Small intestine (tissue), 7 donors: ENCODE results near the gene ATG4B. TPM values are rescaled to one million over a fixed set of nuclear protein-coding genes. Genes with fewer than 3 reads are reported as not detected.

ENCODE experiments used
- DNase-seq, 2 donors: peaks; one replicate each; pipeline versions ENCODE4 v3.0.0 to v3.0.0-alpha.2; 2013
- FAIRE-seq: peaks from 2 replicates; lab custom pipeline; 2012; peaks lifted over from hg19 to GRCh38; lab: Jason Lieb, UNC
- H3K27ac ChIP-seq, 3 donors: one replicate each; pipeline ENCODE4 v1.5.1; 2013; ENCODE audit warnings: low read length in 2 of 3, mild to moderate bottlenecking in 2 of 3, control low read depth in 1 of 3, inconsistent platforms in 1 of 3, low read depth in 1 of 3, moderate library complexity in 1 of 3
- H3K27me3 ChIP-seq, 3 donors: one replicate each; pipeline ENCODE4 v1.6.1; 2013; ENCODE audit warnings: low read length in 3 of 3, inconsistent platforms in 1 of 3; ENCODE audit not compliant: control insufficient read depth in 3 of 3, insufficient read depth in 3 of 3
- H3K36me3 ChIP-seq, 3 donors: one replicate each; pipeline ENCODE4 v1.6.1; 2013; ENCODE audit warnings: low read length in 3 of 3, inconsistent platforms in 1 of 3, low read depth in 1 of 3, mild to moderate bottlenecking in 1 of 3, moderate library complexity in 1 of 3; ENCODE audit not compliant: control insufficient read depth in 3 of 3, insufficient read depth in 2 of 3
- H3K4me1 ChIP-seq, 3 donors: one replicate each; pipeline ENCODE4 v1.6.1; 2013; ENCODE audit warnings: low read length in 2 of 3, inconsistent platforms in 1 of 3, low read depth in 1 of 3, mild to moderate bottlenecking in 1 of 3, moderate library complexity in 1 of 3; ENCODE audit not compliant: control insufficient read depth in 3 of 3, insufficient read depth in 2 of 3
- H3K4me3 ChIP-seq, 3 donors: one replicate each; pipeline ENCODE4 v1.5.1; 2013; ENCODE audit warnings: low read length in 3 of 3, control low read depth in 1 of 3, inconsistent platforms in 1 of 3, low read depth in 1 of 3, mild to moderate bottlenecking in 1 of 3, moderate library complexity in 1 of 3
- H3K9me3 ChIP-seq, 2 donors: one replicate each; pipeline ENCODE4 v1.6.1; 2013; ENCODE audit warnings: low read depth in 1 of 2, low read length in 1 of 2; ENCODE audit not compliant: control insufficient read depth in 2 of 2, insufficient read depth in 1 of 2
- WGBS, 3 donors: extraction: QIAGEN DNeasy Blood & Tissue Kit; methylation state at CpG; one replicate each; pipeline ENCODE4 v1.1.7; 2013; 5-methylcytosine and 5-hydroxymethylcytosine counted together
- polyA plus RNA-seq, 4 donors: library from polyadenylated mRNA; stranded (reverse) in 3 of 4; unstranded in 1 of 4; fragments of 200-250 nt in 3 of 4; fragments of 120-200 nt in 1 of 4; gene quantifications; one replicate each; pipeline versions ENCODE4 v1.2.1 to v1.2.3, GENCODE V29; 2013
- donor health status: healthy with polysubstance abuse.
- donor health status: control.
- donor health status: control.
- donor health status: Bipolar disorder and iron deficiency.
- donor health status: healthy.

Gene ATG4B
- polyA plus RNA-seq, 4 donors, result 44.2 to 196 (median 85.0) TPM

GRCh38 chr2:241638940-241639339 is 1.4 kb downstream of the ATG4B start:
- Histone ChIP-seq H3K27ac (no peak overlapping the region), H3K9me3 (peaks cover 0 to 6% of the 10 kb centered on the region in 2 donors), H3K36me3 (peaks cover 0 to 25% (median 0%) of the 10 kb centered on the region in 3 donors), H3K4me3 (no peak overlapping the region), H3K4me1 (peaks cover 6 to 8% (median 7%) of the 10 kb centered on the region in 3 donors), H3K27me3 (no peaks in the 10 kb centered on the region)
- WGBS, 3 donors, result 97 to 99% (median 99%) methylated on average over 13 to 14 of the region's 14 CpGs
- FAIRE-seq, result no peak
- no peak for DNase-seq

- FAIRE-seq, result no peak
Observed at GRCh38 chr2:241639385-241639784, 1.9 kb downstream of the ATG4B start.

GRCh38 chr2:241640165-241640795 is 2.8 kb downstream of the ATG4B start:
- FAIRE-seq, result no peak
- WGBS, 3 donors, result 87 to 90% (median 90%) methylated on average over 8 of the region's 8 CpGs
- DNase-seq, result no peak
- H3K9me3 ChIP-seq, result peaks cover 0 to 6% of the 10 kb centered on the region in 2 donors
- no peak overlapping the region for H3K27ac ChIP-seq
- H3K4me1 ChIP-seq, result peaks cover 6 to 8% (median 6%) of the 10 kb centered on the region in 3 donors
- no peak overlapping the region for H3K4me3 ChIP-seq
- peaks cover 0 to 29% (median 0%) of the 10 kb centered on the region in 3 donors for H3K36me3 ChIP-seq
- no peaks in the 10 kb centered on the region for H3K27me3 ChIP-seq

More at GRCh38 chr2:241639385-241639784, 1.9 kb downstream of the ATG4B start:
- Histone ChIP-seq H3K4me3 (no peak overlapping the region), H3K9me3 (peaks cover 0 to 6% of the 10 kb centered on the region in 2 donors), H3K27ac (no peak overlapping the region), H3K36me3 (peaks cover 0 to 27% (median 0%) of the 10 kb centered on the region in 3 donors), H3K4me1 (peaks cover 6 to 8% (median 7%) of the 10 kb centered on the region in 3 donors), H3K27me3 (no peaks in the 10 kb centered on the region)
- 97 to 98% (median 97%) methylated on average over 7 of the region's 7 CpGs for WGBS, 3 donors
- no peak for DNase-seq

GRCh38 chr2:241641631-241642030 is 4.1 kb downstream of the ATG4B start:
- H3K27me3 ChIP-seq, result no peaks in the 10 kb centered on the region
- peaks cover 0 to 35% (median 0%) of the 10 kb centered on the region in 3 donors for H3K36me3 ChIP-seq
- peak in 1 of 2 donors; percentile 31 for DNase-seq
- no peak for FAIRE-seq
- peaks cover 0 to 5% (median 4%) of the 10 kb centered on the region in 3 donors for H3K4me1 ChIP-seq
- 15 to 54% (median 34%) methylated on average over 2 of the region's 2 CpGs for WGBS, 3 donors
- H3K27ac ChIP-seq, result no peak overlapping the region
- peaks cover 0 to 6% of the 10 kb centered on the region in 2 donors for H3K9me3 ChIP-seq
- no peak overlapping the region for H3K4me3 ChIP-seq

- FAIRE-seq, result no peak
- no peak for DNase-seq
- Histone ChIP-seq H3K27me3 (no peaks in the 10 kb centered on the region), H3K9me3 (no peaks in the 10 kb centered on the region), H3K27ac (no peak overlapping the region), H3K4me3 (no peak overlapping the region), H3K36me3 (peaks cover 0 to 28% (median 0%) of the 10 kb centered on the region in 3 donors), H3K4me1 (peaks cover 0 to 2% (median 2%) of the 10 kb centered on the region in 3 donors)
- WGBS, 3 donors, result 90 to 91% (median 90%) methylated on average over 26 of the region's 26 CpGs
Observed at GRCh38 chr2:241645056-241645914, 7.8 kb downstream of the ATG4B start.

GRCh38 chr2:241645915-241646645 is 8.6 kb downstream of the ATG4B start:
- DNase-seq, result no peak
- no peaks in the 10 kb centered on the region for H3K9me3 ChIP-seq
- H3K27ac ChIP-seq, result no peak overlapping the region
- 90 to 92% (median 92%) methylated on average over 14 of the region's 14 CpGs for WGBS, 3 donors
- no peak for FAIRE-seq
- peaks cover 0 to 30% (median 0%) of the 10 kb centered on the region in 3 donors for H3K36me3 ChIP-seq
- peaks cover 0 to 2% (median 2%) of the 10 kb centered on the region in 3 donors for H3K4me1 ChIP-seq
- H3K27me3 ChIP-seq, result no peaks in the 10 kb centered on the region
- H3K4me3 ChIP-seq, result no peak overlapping the region

- H3K4me1 ChIP-seq, result peaks cover 0 to 2% (median 0%) of the 10 kb centered on the region in 3 donors
- no peak overlapping the region for H3K4me3 ChIP-seq
- H3K27ac ChIP-seq, result no peak overlapping the region
- H3K9me3 ChIP-seq, result no peaks in the 10 kb centered on the region
- FAIRE-seq (no peak), DNase-seq (no peak)
- H3K27me3 ChIP-seq, result no peaks in the 10 kb centered on the region
- WGBS, 3 donors, result 81 to 84% (median 82%) methylated on average over 6 of the region's 6 CpGs
- H3K36me3 ChIP-seq, result peaks cover 0 to 47% (median 7%) of the 10 kb centered on the region in 3 donors
Observed at GRCh38 chr2:241648453-241648852, 11.0 kb downstream of the ATG4B start.

- FAIRE-seq (no peak), DNase-seq (no peak)
- Histone ChIP-seq H3K4me3 (no peak overlapping the region), H3K27me3 (no peaks in the 10 kb centered on the region), H3K9me3 (no peaks in the 10 kb centered on the region), H3K36me3 (peaks cover under 1 to 48% (median 11%) of the 10 kb centered on the region in 3 donors), H3K27ac (no peak overlapping the region), H3K4me1 (peaks cover 0 to 2% (median 0%) of the 10 kb centered on the region in 3 donors)
- 73 to 84% (median 80%) methylated on average over 4 of the region's 4 CpGs for WGBS, 3 donors
Observed at GRCh38 chr2:241649404-241649803, 11.9 kb downstream of the ATG4B start.
